WTC11 (cell line): ENCODE results near the gene FHOD3. TPM values are rescaled to one million over a fixed set of nuclear protein-coding genes. Genes with fewer than 3 reads are reported as not detected.

Experiments used
- ATAC-seq: fragments of 200-7000 bp; cut with Tn5 transposase; 2 replicates; pipeline ENCODE4 v1.10.0; 2021; ENCODE audit warnings: mild to moderate bottlenecking, moderate library complexity
- CTCF ChIA-PET: fragments of 300-600 bp; sonication (Branson Sonifier 250); formaldehyde crosslinking; loops from one replicate; lab custom pipeline; 2021; ENCODE audit warnings: antibody characterized with exemption; lab: Charles Lee
- POLR2A ChIA-PET: fragments of 350-600 bp; sonication (Branson Sonifier 250); formaldehyde crosslinking; loops from one replicate; lab custom pipeline; 2021; ENCODE audit warnings: antibody characterized with exemption; lab: Charles Lee
- DNase-seq: peaks from one replicate; pipeline ENCODE4 v3.0.0; 2021; ENCODE audit warnings: low spot score
- H3K27ac Mint-ChIP-seq: 2 replicates; pipeline ENCODE4 v1.8.0; 2021; ENCODE audit warnings: mixed read lengths
- H3K27me3 Mint-ChIP-seq: 2 replicates; pipeline ENCODE4 v1.8.0; 2021; ENCODE audit warnings: low read depth, mild to moderate bottlenecking, moderate library complexity, mixed read lengths
- H3K36me3 Mint-ChIP-seq: 2 replicates; pipeline ENCODE4 v1.8.0; 2021; ENCODE audit warnings: mixed read lengths
- H3K4me1 Mint-ChIP-seq: 2 replicates; pipeline ENCODE4 v1.8.0; 2022; ENCODE audit warnings: mixed read lengths
- H3K4me3 Mint-ChIP-seq: 2 replicates; pipeline ENCODE4 v1.8.0; 2021; ENCODE audit warnings: mild to moderate bottlenecking, moderate library complexity, mixed read lengths
- H3K9me3 Mint-ChIP-seq: 2 replicates; pipeline ENCODE4 v1.8.0; 2021; ENCODE audit warnings: mixed read lengths
- AFF4 ChIP-seq: sonication (generic); formaldehyde crosslinking; IDR thresholded peaks from 2 replicates; pipeline ENCODE4 v1.8.1; 2023; ENCODE audit warnings: mild to moderate bottlenecking, missing genetic modification reagents, borderline replicate concordance
- ATF2 ChIP-seq: sonication (generic); formaldehyde crosslinking; IDR thresholded peaks from 2 replicates; pipeline ENCODE4 v1.8.1; 2022; ENCODE audit warnings: low read depth, missing genetic modification reagents, borderline replicate concordance
- CTCF ChIP-seq: fragments of 200-600 bp; IDR thresholded peaks from 2 replicates; pipeline ENCODE4 v1.8.0; 2022; ENCODE audit warnings: antibody characterized with exemption
- E2F4 ChIP-seq: sonication (generic); formaldehyde crosslinking; IDR thresholded peaks from 2 replicates; pipeline ENCODE4 v1.8.1; 2022; ENCODE audit warnings: low read depth, mild to moderate bottlenecking, moderate library complexity, missing genetic modification reagents, borderline replicate concordance
- ESRRA ChIP-seq: sonication (generic); formaldehyde crosslinking; IDR thresholded peaks from 2 replicates; pipeline ENCODE4 v1.8.1; 2022; ENCODE audit warnings: mild to moderate bottlenecking, missing genetic modification reagents, borderline replicate concordance
- GABPB1 ChIP-seq: sonication (generic); formaldehyde crosslinking; IDR thresholded peaks from 2 replicates; pipeline ENCODE4 v1.8.1; 2023; ENCODE audit warnings: mild to moderate bottlenecking, missing genetic modification reagents
- HMGA2 ChIP-seq: fragments of 250-450 bp; sonication (Bioruptor Pico); IDR thresholded peaks from 2 replicates; pipeline ENCODE4 v1.4.0; 2021; ENCODE audit warnings: mild to moderate bottlenecking, moderate library complexity
- IRF1 ChIP-seq: sonication (generic); formaldehyde crosslinking; IDR thresholded peaks from 2 replicates; pipeline ENCODE4 v1.8.0; 2023; ENCODE audit warnings: missing genetic modification reagents
- KAT7 ChIP-seq: sonication (generic); formaldehyde crosslinking; IDR thresholded peaks from 2 replicates; pipeline ENCODE4 v1.8.1; 2023; ENCODE audit warnings: missing genetic modification reagents, mild to moderate bottlenecking, borderline replicate concordance
- NR1H2 ChIP-seq: sonication (generic); formaldehyde crosslinking; IDR thresholded peaks from 2 replicates; pipeline ENCODE4 v1.9.0; 2021; ENCODE audit warnings: mild to moderate bottlenecking, moderate library complexity, missing genetic modification reagents
- OVOL2 ChIP-seq: fragments of 250-450 bp; sonication (Bioruptor Pico); IDR thresholded peaks from 2 replicates; pipeline ENCODE4 v1.9.0; 2021; ENCODE audit warnings: mild to moderate bottlenecking, borderline replicate concordance
- SMAD3 ChIP-seq: sonication (generic); formaldehyde crosslinking; IDR thresholded peaks from 2 replicates; pipeline ENCODE4 v1.8.0; 2022; ENCODE audit warnings: missing genetic modification reagents, mild to moderate bottlenecking, borderline replicate concordance
- SMAD4 ChIP-seq: sonication (generic); formaldehyde crosslinking; IDR thresholded peaks from 2 replicates; pipeline ENCODE4 v1.8.0; 2022; ENCODE audit warnings: mild to moderate bottlenecking, missing genetic modification reagents
- ZNF396 ChIP-seq: fragments of 250-450 bp; sonication (Bioruptor Pico); IDR thresholded peaks from 2 replicates; pipeline ENCODE4 v1.8.0; 2021; ENCODE audit warnings: mild to moderate bottlenecking, moderate library complexity, borderline replicate concordance
- total RNA-seq: library from RNA; stranded (reverse); gene quantifications from 3 replicates; pipeline ENCODE4 v1.2.3, GENCODE V29; 2021

FHOD3 gene
- total RNA-seq, 1 experiment from 2014 or later, result 3.8 TPM

GRCh38 chr18:36744261-36744876, 446.9 kb downstream of the FHOD3 start (continued):
- no peak for TF ChIP-seq AFF4
- no peak for TF ChIP-seq SMAD4
- TF ChIP-seq NR1H2 (CRISPR knock-in tag), result no peak

GRCh38 chr18:36745219-36745975, 447.9 kb downstream of the FHOD3 start:
- ChIA-PET POLR2A (no interaction called here), CTCF (no interaction called here)
- Mint-ChIP-seq H3K27ac (no peak overlapping the region; the same call in 1 of the 2 replicates), H3K4me3 (no peak overlapping the region), H3K4me1 (no peaks in the 10 kb centered on the region), H3K9me3 (peaks cover 5% of the 10 kb centered on the region; the same call in 1 of the 2 replicates), H3K27me3 (no peaks in the 10 kb centered on the region; the same call in 1 of the 2 replicates), H3K36me3 (no peaks in the 10 kb centered on the region)
- ATAC-seq (no peak), DNase-seq (no peak)
- TF ChIP-seq SMAD3 (CRISPR knock-in tag) (no peak), ESRRA (no peak), OVOL2 (no peak), ATF2 (CRISPR knock-in tag) (no peak), HMGA2 (no peak), KAT7 (CRISPR knock-in tag) (no peak)

GRCh38 chr18:36752929-36753865, 455.7 kb downstream of the FHOD3 start:
- no peak for DNase-seq
- Mint-ChIP-seq H3K36me3 (no peaks in the 10 kb centered on the region), H3K27me3 (no peaks in the 10 kb centered on the region), H3K4me3 (no peak overlapping the region), H3K27ac (no peak overlapping the region), H3K4me1 (no peaks in the 10 kb centered on the region), H3K9me3 (peaks cover 5% of the 10 kb centered on the region; the same call in 1 of the 2 replicates)
- no peak for TF ChIP-seq E2F4 (CRISPR knock-in tag)
- TF ChIP-seq IRF1 (CRISPR knock-in tag), result no peak
- TF ChIP-seq CTCF, result no peak
- TF ChIP-seq GABPB1 (CRISPR knock-in tag), result no peak
- TF ChIP-seq ZNF396, result no peak
- ATAC-seq, result no peak
- ChIA-PET CTCF (no interaction called here), POLR2A (interaction anchor here (0.5 kb wide), 1 partner anchor 607 kb away, joined by 3 read pairs; no protein-coding TSS in a partner anchor)
